ENCODE data around the gene ANKRD22.

Gene ANKRD22

GRCh38 chr10:88857831-88858230, 6.2 kb upstream of the ANKRD22 start:
- no peak for DNase-seq (ENCODE audit: extremely low read depth, insufficient read length)
- H3K4me3 ChIP-seq (replicated peaks; ENCODE audit: low read depth, low read length) = no peak overlapping the region
- TF ChIP-seq CTCF (IDR thresholded peaks at IDR 0.05; ENCODE audit: insufficient read depth, low read length, poor library complexity, severe bottlenecking) = no peak
- no peaks in the 10 kb centered on the region for H3K36me3 ChIP-seq (ENCODE audit: control insufficient read depth, insufficient read depth, low read length)
- H3K27me3 ChIP-seq (replicated peaks; ENCODE audit: control insufficient read depth, insufficient read depth, low read length) = no peaks in the 10 kb centered on the region

GRCh38 chr10:88854684-88855083, 3.0 kb upstream of the ANKRD22 start:
- no peak for DNase-seq (ENCODE audit: extremely low read depth, insufficient read length)
- no peak for TF ChIP-seq CTCF (IDR thresholded peaks at IDR 0.05; ENCODE audit: insufficient read depth, low read length, poor library complexity, severe bottlenecking)
- H3K36me3 ChIP-seq (ENCODE audit: control insufficient read depth, insufficient read depth, low read length) = no peaks in the 10 kb centered on the region
- no peaks in the 10 kb centered on the region for H3K27me3 ChIP-seq (replicated peaks; ENCODE audit: control insufficient read depth, insufficient read depth, low read length)
- H3K4me3 ChIP-seq (replicated peaks; ENCODE audit: low read depth, low read length) = no peak overlapping the region

GRCh38 chr10:88853155-88853881, 1.7 kb upstream of the ANKRD22 start:
- DNase-seq (ENCODE audit: extremely low read depth, insufficient read length) = no peak
- no peaks in the 10 kb centered on the region for H3K36me3 ChIP-seq (ENCODE audit: control insufficient read depth, insufficient read depth, low read length)
- no peak overlapping the region for H3K4me3 ChIP-seq (replicated peaks; ENCODE audit: low read depth, low read length)
- no peaks in the 10 kb centered on the region for H3K27me3 ChIP-seq (replicated peaks; ENCODE audit: control insufficient read depth, insufficient read depth, low read length)
- TF ChIP-seq CTCF (IDR thresholded peaks at IDR 0.05; ENCODE audit: insufficient read depth, low read length, poor library complexity, severe bottlenecking) = no peak

GRCh38 chr10:88852327-88852726, 683 bp upstream of the ANKRD22 start:
- DNase-seq (ENCODE audit: extremely low read depth, insufficient read length) = no peak
- TF ChIP-seq CTCF (IDR thresholded peaks at IDR 0.05; ENCODE audit: insufficient read depth, low read length, poor library complexity, severe bottlenecking) = no peak
- H3K36me3 ChIP-seq (ENCODE audit: control insufficient read depth, insufficient read depth, low read length) = no peaks in the 10 kb centered on the region
- no peak overlapping the region for H3K4me3 ChIP-seq (replicated peaks; ENCODE audit: low read depth, low read length)
- H3K27me3 ChIP-seq (replicated peaks; ENCODE audit: control insufficient read depth, insufficient read depth, low read length) = no peaks in the 10 kb centered on the region

- H3K36me3 ChIP-seq (ENCODE audit: control insufficient read depth, insufficient read depth, low read length) = no peaks in the 10 kb centered on the region
- no peak for TF ChIP-seq CTCF (IDR thresholded peaks at IDR 0.05; ENCODE audit: insufficient read depth, low read length, poor library complexity, severe bottlenecking)
- H3K27me3 ChIP-seq (replicated peaks; ENCODE audit: control insufficient read depth, insufficient read depth, low read length) = no peaks in the 10 kb centered on the region
- H3K4me3 ChIP-seq (replicated peaks; ENCODE audit: low read depth, low read length) = no peak overlapping the region
- no peak for DNase-seq (ENCODE audit: extremely low read depth, insufficient read length)
Observed at GRCh38 chr10:88850712-88851111, 932 bp downstream of the ANKRD22 start.

GRCh38 chr10:88849234-88849633, 2.4 kb downstream of the ANKRD22 start:
- no peak for DNase-seq (ENCODE audit: extremely low read depth, insufficient read length)
- Histone ChIP-seq H3K27me3 (replicated peaks; ENCODE audit: control insufficient read depth, insufficient read depth, low read length) (no peaks in the 10 kb centered on the region), H3K4me3 (replicated peaks; ENCODE audit: low read depth, low read length) (no peak overlapping the region), H3K36me3 (ENCODE audit: control insufficient read depth, insufficient read depth, low read length) (no peaks in the 10 kb centered on the region)
- TF ChIP-seq CTCF (IDR thresholded peaks at IDR 0.05; ENCODE audit: insufficient read depth, low read length, poor library complexity, severe bottlenecking) = no peak

Measured in GM06990 (cell line).